ENCODE measurements around the gene SYT5. TPM values are rescaled to one million over a fixed set of nuclear protein-coding genes. Genes with fewer than 3 reads are reported as not detected.

The SYT5 gene
- total and polyA plus RNA-seq, 9 of the 15 experiments (the other 6 are each of a cell fraction or from before 2014, with no cell fraction given) = 1.3 to 20.9 (median 8.8) TPM

- CTCF ChIA-PET (ENCODE audit: low intra/inter-chr PET ratio) = no interaction called here
- ATAC-seq = no peak
- 50% methylated on average over 1 of the region's 9 CpGs for WGBS (ENCODE audit: insufficient coverage, low coverage, missing lambda C conversion rate)
Observed at GRCh38 chr19:55147545-55148251, 32.4 kb downstream of the SYT5 start.

More at GRCh38 chr19:55147545-55148251, 32.4 kb downstream of the SYT5 start:
- DNase-seq (ENCODE audit: extremely low read depth in 1 of 4, low spot score in 3 of 4) (peak in 3 of 4 experiments; percentile 37 to 50 (median 43)), FAIRE-seq (no peak)
- Histone ChIP-seq H3K27ac (ENCODE audit: extremely low read depth, low read depth, low read length) (no peak overlapping the region), H3K27me3 (ENCODE audit: control insufficient read depth in 2 of 2, insufficient read depth in 2 of 2, low read length in 2 of 2) (no peaks in the 10 kb centered on the region), H3K79me2 (ENCODE audit: control insufficient read depth, insufficient read depth, low read length) (peaks cover 16% of the 10 kb centered on the region), H3K4me3 (peak overlapping the region; percentile 88), H3K4me2 (ENCODE audit: insufficient read depth, low read length) (no peak overlapping the region), H3K9me1 (ENCODE audit: control insufficient read depth, insufficient read depth, low read length) (no peaks in the 10 kb centered on the region), H2AFZ (ENCODE audit: low read depth, low read length) (no peak overlapping the region), H3K9me3 (replicated peaks; ENCODE audit: control insufficient read depth, insufficient read depth, low read depth, low read length) (no peaks in the 10 kb centered on the region; the same call in 1 of the 2 replicates), H3K9ac (ENCODE audit: insufficient read depth in 1 of 2, low read depth in 2 of 2, low read length in 2 of 2) (peak overlapping the region in 1 of 2 experiments; percentile 32; a peak in 1 of 4 replicates), H4K20me1 (replicated peaks; ENCODE audit: control insufficient read depth, insufficient read depth, low read length) (no peaks in the 10 kb centered on the region), H3K4me1 (replicated peaks in 1 of 2; ENCODE audit: control insufficient read depth in 2 of 2, insufficient read depth in 2 of 2, low read length in 2 of 2) (peaks cover 21 to 50% of the 10 kb centered on the region in 2 experiments), H3K36me3 (ENCODE audit: control insufficient read depth, insufficient read depth, low read length) (peaks cover 23% of the 10 kb centered on the region; the same call in 2 of the 3 replicates)
- POLR2A ChIA-PET = interaction anchor here (2.1 kb wide), 1 partner anchor 12 kb away, joined by 13 read pairs; no protein-coding TSS in a partner anchor
- intact Hi-C loops (cut with micrococcal nuclease) (loop anchor here (10.0 kb wide), 1 partner anchor 487 kb away; no protein-coding TSS in a partner anchor), in situ Hi-C loops (cut with MboI) (loop anchor here (25.0 kb wide), 1 partner anchor 490 kb away; the partner anchor contains the start of genes CCDC106, ZNF580 and ZNF581)
- no peak for TF ChIP-seq GMEB1 (CRISPR knock-in tag; IDR thresholded peaks at IDR 0.05)
- TF ChIP-seq ZFP36 (IDR thresholded peaks at IDR 0.05; ENCODE audit: low read depth, low read length, partially characterized antibody) = peak; percentile 13
- no TSS peak for BruUV-seq (replicated peaks)
